ENCODE results near the gene PARM1. TPM values are rescaled to one million over a fixed set of nuclear protein-coding genes. Genes with fewer than 3 reads are reported as not detected.
"Not testable (repeated sequence)": the region's sequence is repeated elsewhere in the genome, so short reads cannot be mapped to it uniquely, and the experiment has no call there.

Gene PARM1
- total RNA-seq, 1 donor from 2014 or later: not detected

GRCh38 chr4:74990276-74990875 lies 57.5 kb downstream of the PARM1 start:
- Mint-ChIP-seq H3K27ac (ENCODE audit: unreplicated experiment) (no peak overlapping the region), H3K4me1 (ENCODE audit: unreplicated experiment) (no peaks in the 10 kb centered on the region), H3K4me3 (ENCODE audit: unreplicated experiment) (no peak overlapping the region), H3K36me3 (ENCODE audit: unreplicated experiment) (no peaks in the 10 kb centered on the region), H3K27me3 (ENCODE audit: unreplicated experiment) (no peaks in the 10 kb centered on the region), H3K9me3 (ENCODE audit: unreplicated experiment) (peaks cover 7% of the 10 kb centered on the region)
- DNase-seq (ENCODE audit: extremely low spot score, unreplicated experiment): no peak
- TF ChIP-seq, protein P1, sequence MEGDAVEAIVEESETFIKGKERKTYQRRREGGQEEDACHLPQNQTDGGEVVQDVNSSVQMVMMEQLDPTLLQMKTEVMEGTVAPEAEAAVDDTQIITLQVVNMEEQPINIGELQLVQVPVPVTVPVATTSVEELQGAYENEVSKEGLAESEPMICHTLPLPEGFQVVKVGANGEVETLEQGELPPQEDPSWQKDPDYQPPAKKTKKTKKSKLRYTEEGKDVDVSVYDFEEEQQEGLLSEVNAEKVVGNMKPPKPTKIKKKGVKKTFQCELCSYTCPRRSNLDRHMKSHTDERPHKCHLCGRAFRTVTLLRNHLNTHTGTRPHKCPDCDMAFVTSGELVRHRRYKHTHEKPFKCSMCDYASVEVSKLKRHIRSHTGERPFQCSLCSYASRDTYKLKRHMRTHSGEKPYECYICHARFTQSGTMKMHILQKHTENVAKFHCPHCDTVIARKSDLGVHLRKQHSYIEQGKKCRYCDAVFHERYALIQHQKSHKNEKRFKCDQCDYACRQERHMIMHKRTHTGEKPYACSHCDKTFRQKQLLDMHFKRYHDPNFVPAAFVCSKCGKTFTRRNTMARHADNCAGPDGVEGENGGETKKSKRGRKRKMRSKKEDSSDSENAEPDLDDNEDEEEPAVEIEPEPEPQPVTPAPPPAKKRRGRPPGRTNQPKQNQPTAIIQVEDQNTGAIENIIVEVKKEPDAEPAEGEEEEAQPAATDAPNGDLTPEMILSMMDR (IDR thresholded peaks at IDR 0.05): no peak

- H3K27me3 Mint-ChIP-seq (ENCODE audit: unreplicated experiment); H3K4me3 Mint-ChIP-seq (ENCODE audit: unreplicated experiment); H3K36me3 Mint-ChIP-seq (ENCODE audit: unreplicated experiment); H3K9me3 Mint-ChIP-seq (ENCODE audit: unreplicated experiment); H3K27ac Mint-ChIP-seq (ENCODE audit: unreplicated experiment); DNase-seq (ENCODE audit: extremely low spot score, unreplicated experiment); H3K4me1 Mint-ChIP-seq (ENCODE audit: unreplicated experiment): not testable (repeated sequence)
These were observed 61.5 kb downstream of the PARM1 start for GRCh38 chr4:74994436-74994835.

GRCh38 chr4:74996996-74997395 lies 64.1 kb downstream of the PARM1 start:
- Mint-ChIP-seq H3K27me3 (ENCODE audit: unreplicated experiment) (no peaks in the 10 kb centered on the region), H3K9me3 (ENCODE audit: unreplicated experiment) (peaks cover 7% of the 10 kb centered on the region), H3K4me1 (ENCODE audit: unreplicated experiment) (no peaks in the 10 kb centered on the region), H3K36me3 (ENCODE audit: unreplicated experiment) (no peaks in the 10 kb centered on the region), H3K27ac (ENCODE audit: unreplicated experiment) (no peak overlapping the region), H3K4me3 (ENCODE audit: unreplicated experiment) (no peak overlapping the region)
- TF ChIP-seq, protein P1 (IDR thresholded peaks at IDR 0.05): no peak
- no peak for DNase-seq (ENCODE audit: extremely low spot score, unreplicated experiment)

- peaks cover 3% of the 10 kb centered on the region for H3K9me3 Mint-ChIP-seq (ENCODE audit: unreplicated experiment)
- H3K27me3 Mint-ChIP-seq (ENCODE audit: unreplicated experiment): no peaks in the 10 kb centered on the region
- H3K4me1 Mint-ChIP-seq (ENCODE audit: unreplicated experiment): peaks cover 2% of the 10 kb centered on the region
- no peak for DNase-seq (ENCODE audit: extremely low spot score, unreplicated experiment)
- H3K27ac Mint-ChIP-seq (ENCODE audit: unreplicated experiment): no peak overlapping the region
- TF ChIP-seq, protein P1 (IDR thresholded peaks at IDR 0.05): no peak
- no peak overlapping the region for H3K4me3 Mint-ChIP-seq (ENCODE audit: unreplicated experiment)
- no peaks in the 10 kb centered on the region for H3K36me3 Mint-ChIP-seq (ENCODE audit: unreplicated experiment)
These were observed 65.2 kb downstream of the PARM1 start for GRCh38 chr4:74997948-74998729.

- Mint-ChIP-seq H3K4me3 (ENCODE audit: unreplicated experiment) (no peak overlapping the region), H3K27me3 (ENCODE audit: unreplicated experiment) (no peaks in the 10 kb centered on the region), H3K27ac (ENCODE audit: unreplicated experiment) (no peak overlapping the region), H3K36me3 (ENCODE audit: unreplicated experiment) (no peaks in the 10 kb centered on the region), H3K4me1 (ENCODE audit: unreplicated experiment) (peaks cover 8% of the 10 kb centered on the region), H3K9me3 (ENCODE audit: unreplicated experiment) (no peaks in the 10 kb centered on the region)
- no peak for DNase-seq (ENCODE audit: extremely low spot score, unreplicated experiment)
- TF ChIP-seq, protein P1 (IDR thresholded peaks at IDR 0.05): no peak
These were observed 66.9 kb downstream of the PARM1 start for GRCh38 chr4:74999714-75000309.

Data from osteocyte (in vitro differentiated cells).